ENCODE measurements around the gene MDM1.

DNA sequence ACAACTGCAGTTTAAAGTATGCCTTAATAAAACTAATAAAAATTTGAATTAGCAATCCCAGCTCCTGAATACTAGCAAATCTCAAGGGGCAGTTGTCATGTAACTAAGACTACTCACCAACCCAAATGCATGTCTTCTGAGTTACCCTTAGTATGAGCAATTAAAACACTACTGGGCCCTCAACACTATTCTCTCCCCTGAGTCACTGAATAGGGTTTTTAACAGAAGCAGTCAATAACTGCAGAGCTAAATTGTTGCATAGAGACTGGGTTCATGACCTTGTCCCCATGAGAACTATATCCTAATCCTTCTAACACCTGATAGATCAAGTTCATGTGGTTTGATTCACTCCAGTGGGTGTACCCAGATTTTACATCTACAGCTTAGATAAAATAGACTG is 38.8 kb downstream of the MDM1 start:
- TF ChIP-seq, protein P1, sequence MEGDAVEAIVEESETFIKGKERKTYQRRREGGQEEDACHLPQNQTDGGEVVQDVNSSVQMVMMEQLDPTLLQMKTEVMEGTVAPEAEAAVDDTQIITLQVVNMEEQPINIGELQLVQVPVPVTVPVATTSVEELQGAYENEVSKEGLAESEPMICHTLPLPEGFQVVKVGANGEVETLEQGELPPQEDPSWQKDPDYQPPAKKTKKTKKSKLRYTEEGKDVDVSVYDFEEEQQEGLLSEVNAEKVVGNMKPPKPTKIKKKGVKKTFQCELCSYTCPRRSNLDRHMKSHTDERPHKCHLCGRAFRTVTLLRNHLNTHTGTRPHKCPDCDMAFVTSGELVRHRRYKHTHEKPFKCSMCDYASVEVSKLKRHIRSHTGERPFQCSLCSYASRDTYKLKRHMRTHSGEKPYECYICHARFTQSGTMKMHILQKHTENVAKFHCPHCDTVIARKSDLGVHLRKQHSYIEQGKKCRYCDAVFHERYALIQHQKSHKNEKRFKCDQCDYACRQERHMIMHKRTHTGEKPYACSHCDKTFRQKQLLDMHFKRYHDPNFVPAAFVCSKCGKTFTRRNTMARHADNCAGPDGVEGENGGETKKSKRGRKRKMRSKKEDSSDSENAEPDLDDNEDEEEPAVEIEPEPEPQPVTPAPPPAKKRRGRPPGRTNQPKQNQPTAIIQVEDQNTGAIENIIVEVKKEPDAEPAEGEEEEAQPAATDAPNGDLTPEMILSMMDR (IDR thresholded peaks at IDR 0.05 in 2 of 3, conservative IDR thresholded peaks at IDR 0.05 in 1 of 3; ENCODE audit: borderline replicate concordance in 1 of 3, insufficient read depth in 1 of 3, low read depth in 2 of 3, low read length in 2 of 3): no peak
- TF ChIP-seq, protein P2, sequence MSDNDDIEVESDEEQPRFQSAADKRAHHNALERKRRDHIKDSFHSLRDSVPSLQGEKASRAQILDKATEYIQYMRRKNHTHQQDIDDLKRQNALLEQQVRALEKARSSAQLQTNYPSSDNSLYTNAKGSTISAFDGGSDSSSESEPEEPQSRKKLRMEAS (IDR thresholded peaks at IDR 0.05): no peak
